GM23338 (cell line): ENCODE measurements around the gene KRT24. TPM values are rescaled to one million over a fixed set of nuclear protein-coding genes. Genes with fewer than 3 reads are reported as not detected.

Source experiments
- ATAC-seq: fragments of 200-7000 bp; cut with Tn5 transposase; 3 replicates; pipeline ENCODE4 v1.9.1; 2020
- DNase-seq: peaks from one replicate; pipeline ENCODE4 v3.0.0-alpha.2; 2015; ENCODE audit warnings: low spot score
- H2AFZ ChIP-seq: fragments of 200-600 bp; sonication (generic); 2 replicates; pipeline ENCODE4 v1.8.0; 2016; ENCODE audit warnings: antibody characterized with exemption, mild to moderate bottlenecking, moderate library complexity
- H3F3A ChIP-seq: fragments of 200-600 bp; sonication (generic); replicated peaks from 2 replicates; pipeline ENCODE4 v1.8.0; 2017; ENCODE audit warnings: antibody characterized with exemption, mixed run types, low read depth
- H3K27ac ChIP-seq: fragments of 200-600 bp; sonication (generic); 2 replicates; pipeline ENCODE4 v1.6.1; 2016; ENCODE audit warnings: low read depth
- H3K27me3 ChIP-seq: fragments of 200-600 bp; sonication (generic); 2 replicates; pipeline ENCODE4 v1.8.0; 2016; ENCODE audit warnings: mild to moderate bottlenecking, mixed run types, moderate library complexity; ENCODE audit not compliant: insufficient read depth
- H3K36me3 ChIP-seq: fragments of 200-600 bp; sonication (generic); 2 replicates; pipeline ENCODE4 v1.8.0; 2016; ENCODE audit warnings: mild to moderate bottlenecking; ENCODE audit not compliant: insufficient read depth
- H3K4me1 ChIP-seq: fragments of 200-600 bp; sonication (generic); 2 replicates; pipeline ENCODE4 v1.8.0; 2016; ENCODE audit warnings: mild to moderate bottlenecking, moderate library complexity; ENCODE audit not compliant: insufficient read depth
- H3K4me2 ChIP-seq: fragments of 200-600 bp; sonication (generic); 2 replicates; pipeline ENCODE4 v1.7.1; 2017; ENCODE audit warnings: mixed run types
- H3K4me3 ChIP-seq: fragments of 200-600 bp; sonication (generic); 2 replicates; pipeline ENCODE4 v1.6.1; 2016; ENCODE audit warnings: mixed run types
- H3K79me2 ChIP-seq: fragments of 200-600 bp; sonication (generic); replicated peaks from 2 replicates; pipeline ENCODE4 v1.8.0; 2017; ENCODE audit warnings: mild to moderate bottlenecking; ENCODE audit not compliant: insufficient read depth
- H3K9me2 ChIP-seq: fragments of 200-600 bp; sonication (generic); 2 replicates; pipeline ENCODE4 v1.8.0; 2017; ENCODE audit not compliant: insufficient read depth
- H4K20me1 ChIP-seq: fragments of 200-600 bp; sonication (generic); replicated peaks from 2 replicates; pipeline ENCODE4 v1.8.0; 2017; ENCODE audit warnings: mild to moderate bottlenecking; ENCODE audit not compliant: insufficient read depth
- H3K27ac Mint-ChIP-seq: 2 replicates; pipeline ENCODE4 v1.8.0; 2020; ENCODE audit warnings: inconsistent platforms, mild to moderate bottlenecking, moderate library complexity, mixed read lengths
- H3K27me3 Mint-ChIP-seq: 3 replicates; pipeline ENCODE4 v1.8.0; 2022; ENCODE audit warnings: low read depth, mild to moderate bottlenecking, moderate library complexity, mixed read lengths, inconsistent platforms; ENCODE audit not compliant: insufficient read depth, poor library complexity
- H3K36me3 Mint-ChIP-seq: 3 replicates; pipeline ENCODE4 v1.8.0; 2021; ENCODE audit warnings: low read depth, mild to moderate bottlenecking, inconsistent platforms, moderate library complexity, mixed read lengths
- H3K4me1 Mint-ChIP-seq: 3 replicates; pipeline ENCODE4 v1.8.0; 2020; ENCODE audit warnings: mild to moderate bottlenecking, inconsistent platforms, mixed read lengths
- H3K4me3 Mint-ChIP-seq: 3 replicates; pipeline ENCODE4 v1.8.0; 2021; ENCODE audit warnings: moderate library complexity, mild to moderate bottlenecking, inconsistent platforms, mixed read lengths
- H3K9me3 Mint-ChIP-seq: 3 replicates; pipeline ENCODE4 v1.8.0; 2020; ENCODE audit warnings: moderate library complexity, mild to moderate bottlenecking, inconsistent platforms, mixed read lengths
- CREB1 ChIP-seq: fragments of 250-450 bp; sonication (Bioruptor Pico); IDR thresholded peaks from 2 replicates; pipeline ENCODE4 v1.5.0; 2020; ENCODE audit warnings: low read depth, mild to moderate bottlenecking, moderate library complexity
- CTCF ChIP-seq, 2 experiments: fragments of 200-600 bp in 1 of 2; sonication (generic) in 1 of 2; conservative IDR thresholded peaks; 2 replicates each; pipeline versions ENCODE4 v1.5.1 to v1.6.1; 2016 to 2017; ENCODE audit warnings: antibody characterized with exemption in 2 of 2, low read depth in 2 of 2, mild to moderate bottlenecking in 2 of 2, moderate library complexity in 1 of 2
- ETS1 ChIP-seq: IDR thresholded peaks from 2 replicates; pipeline ENCODE4 v1.6.1; 2016; ENCODE audit warnings: antibody characterized with exemption
- EZH2 ChIP-seq: fragments of 200-600 bp; sonication (generic); IDR thresholded peaks from one replicate; pipeline ENCODE4 v1.8.0; 2017; ENCODE audit warnings: antibody characterized with exemption, mild to moderate bottlenecking, low read depth; ENCODE audit not compliant: unreplicated experiment
- JUNB ChIP-seq: IDR thresholded peaks from one replicate; pipeline ENCODE4 v1.6.1; 2016; ENCODE audit warnings: antibody characterized with exemption; ENCODE audit not compliant: unreplicated experiment
- REST ChIP-seq: IDR thresholded peaks from one replicate; pipeline ENCODE4 v1.6.1; 2018; ENCODE audit warnings: antibody characterized with exemption; ENCODE audit not compliant: unreplicated experiment
- STAT1 ChIP-seq: IDR thresholded peaks from one replicate; pipeline ENCODE4 v1.6.1; 2016; ENCODE audit warnings: antibody characterized with exemption; ENCODE audit not compliant: unreplicated experiment
- ZNF462 ChIP-seq: fragments of 250-450 bp; sonication (Bioruptor Pico); IDR thresholded peaks from 2 replicates; pipeline ENCODE4 v1.5.0; 2020; ENCODE audit warnings: mild to moderate bottlenecking, moderate library complexity
- polyA plus RNA-seq: library from polyadenylated mRNA; unstranded; fragments of >200 nt; fragmentation: Nextera tagmentation; extraction: Ambion mirVana; gene quantifications from 2 replicates; pipeline ENCODE4 v1.2.1, GENCODE V29; 2016
- total RNA-seq: library from RNA; depleted of rRNA; stranded (reverse); fragments of >200 nt; shearing (Covaris generic); gene quantifications from 2 replicates; pipeline ENCODE4 v1.2.3, GENCODE V29; 2014

KRT24 gene
- total and polyA plus RNA-seq, 2 experiments from 2014 or later: not detected

GRCh38 chr17:40699371-40699770, 4.2 kb downstream of the KRT24 start (continued):
- no peak for TF ChIP-seq ZNF462 (CRISPR knock-in tag)
- TF ChIP-seq ETS1: no peak
- TF ChIP-seq STAT1: no peak

- H3K4me3 Mint-ChIP-seq: no peak overlapping the region
- ATAC-seq (no peak), DNase-seq (peak; percentile 11)
These were observed 6.3 kb downstream of the KRT24 start for GRCh38 chr17:40697297-40697696.

More at GRCh38 chr17:40697297-40697696, 6.3 kb downstream of the KRT24 start:
- TF ChIP-seq JUNB (no peak), CTCF (conservative IDR thresholded peaks at IDR 0.05; ENCODE audit: low read depth in 2 of 2) (no peak), REST (no peak), ETS1 (no peak), STAT1 (no peak), EZH2 (no peak), CREB1 (CRISPR knock-in tag) (no peak)
- Histone ChIP-seq H3K27ac (no peak overlapping the region), H3K4me1 (no peaks in the 10 kb centered on the region), H3K9me2 (no peaks in the 10 kb centered on the region), H3K79me2 (no peaks in the 10 kb centered on the region), H3K36me3 (no peaks in the 10 kb centered on the region), H3K27me3 (no peaks in the 10 kb centered on the region), H4K20me1 (no peaks in the 10 kb centered on the region), H2AFZ (no peak overlapping the region), H3F3A (no peaks in the 10 kb centered on the region), H3K4me2 (no peak overlapping the region), H3K4me3 (no peak overlapping the region)
- peaks cover 4% of the 10 kb centered on the region; the same call in 1 of the 3 replicates for H3K4me1 Mint-ChIP-seq
- no peak overlapping the region for H3K27ac Mint-ChIP-seq
- H3K27me3 Mint-ChIP-seq: peaks cover 2% of the 10 kb centered on the region
- H3K36me3 Mint-ChIP-seq: no peaks in the 10 kb centered on the region
- H3K9me3 Mint-ChIP-seq: no peaks in the 10 kb centered on the region
